PC-3 (cell line): ENCODE measurements around the gene MRAP.

Experiments used
- EZH2 ChIP-seq: fragments of 300-600 bp; sonication (generic); IDR thresholded peaks from one replicate; pipeline ENCODE4 v1.6.1; 2017; ENCODE audit warnings: antibody characterized with exemption, mild to moderate bottlenecking, low read length; ENCODE audit not compliant: unreplicated experiment
- TF ChIP-seq, protein P1 (sequence below): fragments of 300-600 bp; sonication (generic); conservative IDR thresholded peaks from 2 replicates; pipeline ENCODE4 v1.5.1; 2017; ENCODE audit warnings: antibody characterized with exemption, low read depth, mild to moderate bottlenecking, low read length

- TF ChIP-seq EZH2, result no peak
- TF ChIP-seq, protein P1, sequence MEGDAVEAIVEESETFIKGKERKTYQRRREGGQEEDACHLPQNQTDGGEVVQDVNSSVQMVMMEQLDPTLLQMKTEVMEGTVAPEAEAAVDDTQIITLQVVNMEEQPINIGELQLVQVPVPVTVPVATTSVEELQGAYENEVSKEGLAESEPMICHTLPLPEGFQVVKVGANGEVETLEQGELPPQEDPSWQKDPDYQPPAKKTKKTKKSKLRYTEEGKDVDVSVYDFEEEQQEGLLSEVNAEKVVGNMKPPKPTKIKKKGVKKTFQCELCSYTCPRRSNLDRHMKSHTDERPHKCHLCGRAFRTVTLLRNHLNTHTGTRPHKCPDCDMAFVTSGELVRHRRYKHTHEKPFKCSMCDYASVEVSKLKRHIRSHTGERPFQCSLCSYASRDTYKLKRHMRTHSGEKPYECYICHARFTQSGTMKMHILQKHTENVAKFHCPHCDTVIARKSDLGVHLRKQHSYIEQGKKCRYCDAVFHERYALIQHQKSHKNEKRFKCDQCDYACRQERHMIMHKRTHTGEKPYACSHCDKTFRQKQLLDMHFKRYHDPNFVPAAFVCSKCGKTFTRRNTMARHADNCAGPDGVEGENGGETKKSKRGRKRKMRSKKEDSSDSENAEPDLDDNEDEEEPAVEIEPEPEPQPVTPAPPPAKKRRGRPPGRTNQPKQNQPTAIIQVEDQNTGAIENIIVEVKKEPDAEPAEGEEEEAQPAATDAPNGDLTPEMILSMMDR, result no peak
These were observed 11.3 kb downstream of the MRAP start for GRCh38 chr21:32309906-32310460.
